PFSK-1 (cell line): ENCODE data around the gene ATP11A.

ENCODE experiments used
- FOXP2 ChIP-seq: optimal IDR thresholded peaks from 2 replicates; pipeline ENCODE3; 2011; ENCODE audit warnings: borderline replicate concordance, control low read depth, inconsistent platforms; ENCODE audit not compliant: insufficient read depth; ENCODE audit errors: extremely low read length, extremely low read depth
- POLR2AphosphoS5 ChIP-seq: IDR thresholded peaks from 2 replicates; pipeline ENCODE4 v1.6.1; 2012; ENCODE audit warnings: low read depth, mild to moderate bottlenecking, control low read depth, low read length, moderate library complexity
- SIN3A ChIP-seq: IDR thresholded peaks from 2 replicates; pipeline ENCODE4 v1.6.1; 2012; ENCODE audit warnings: mild to moderate bottlenecking, low read length, moderate library complexity, borderline replicate concordance; ENCODE audit not compliant: insufficient read depth
- TAF1 ChIP-seq: IDR thresholded peaks from 2 replicates; pipeline ENCODE4 v1.6.1; 2012; ENCODE audit warnings: low read length, control low read depth, borderline replicate concordance; ENCODE audit not compliant: insufficient read depth
- TF ChIP-seq, protein P1 (sequence below), 2 experiments: IDR thresholded peaks; 2 replicates each; pipeline versions ENCODE4 v1.6.1 to v1.8.0; 2011 to 2012; ENCODE audit warnings: low read depth in 2 of 2, low read length in 2 of 2, control low read depth in 1 of 2, inconsistent platforms in 1 of 2, mild to moderate bottlenecking in 1 of 2, moderate library complexity in 1 of 2; ENCODE audit not compliant: insufficient read depth in 1 of 2

Gene ATP11A

DNA sequence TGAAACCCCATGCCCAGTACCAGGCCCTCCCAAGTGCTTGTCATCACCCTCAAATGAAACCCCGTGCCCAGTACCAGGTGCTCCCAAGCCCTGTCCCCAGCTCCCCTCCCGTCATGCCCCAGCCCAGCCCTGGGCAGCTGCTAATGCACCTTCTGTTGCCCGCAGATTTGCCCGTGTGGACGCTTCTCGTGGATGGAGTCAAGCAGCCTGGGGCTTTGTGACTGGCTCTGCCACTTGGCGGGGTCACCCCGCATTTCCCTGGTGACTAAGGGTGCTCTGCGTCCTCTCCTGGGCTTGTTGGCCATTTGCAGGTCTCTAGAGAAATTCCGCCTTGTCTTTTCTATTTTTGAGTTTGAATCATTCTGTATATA lies 82.7 kb downstream of the ATP11A start:
- TF ChIP-seq TAF1: no peak
- TF ChIP-seq FOXP2: no peak
- TF ChIP-seq, protein P1, sequence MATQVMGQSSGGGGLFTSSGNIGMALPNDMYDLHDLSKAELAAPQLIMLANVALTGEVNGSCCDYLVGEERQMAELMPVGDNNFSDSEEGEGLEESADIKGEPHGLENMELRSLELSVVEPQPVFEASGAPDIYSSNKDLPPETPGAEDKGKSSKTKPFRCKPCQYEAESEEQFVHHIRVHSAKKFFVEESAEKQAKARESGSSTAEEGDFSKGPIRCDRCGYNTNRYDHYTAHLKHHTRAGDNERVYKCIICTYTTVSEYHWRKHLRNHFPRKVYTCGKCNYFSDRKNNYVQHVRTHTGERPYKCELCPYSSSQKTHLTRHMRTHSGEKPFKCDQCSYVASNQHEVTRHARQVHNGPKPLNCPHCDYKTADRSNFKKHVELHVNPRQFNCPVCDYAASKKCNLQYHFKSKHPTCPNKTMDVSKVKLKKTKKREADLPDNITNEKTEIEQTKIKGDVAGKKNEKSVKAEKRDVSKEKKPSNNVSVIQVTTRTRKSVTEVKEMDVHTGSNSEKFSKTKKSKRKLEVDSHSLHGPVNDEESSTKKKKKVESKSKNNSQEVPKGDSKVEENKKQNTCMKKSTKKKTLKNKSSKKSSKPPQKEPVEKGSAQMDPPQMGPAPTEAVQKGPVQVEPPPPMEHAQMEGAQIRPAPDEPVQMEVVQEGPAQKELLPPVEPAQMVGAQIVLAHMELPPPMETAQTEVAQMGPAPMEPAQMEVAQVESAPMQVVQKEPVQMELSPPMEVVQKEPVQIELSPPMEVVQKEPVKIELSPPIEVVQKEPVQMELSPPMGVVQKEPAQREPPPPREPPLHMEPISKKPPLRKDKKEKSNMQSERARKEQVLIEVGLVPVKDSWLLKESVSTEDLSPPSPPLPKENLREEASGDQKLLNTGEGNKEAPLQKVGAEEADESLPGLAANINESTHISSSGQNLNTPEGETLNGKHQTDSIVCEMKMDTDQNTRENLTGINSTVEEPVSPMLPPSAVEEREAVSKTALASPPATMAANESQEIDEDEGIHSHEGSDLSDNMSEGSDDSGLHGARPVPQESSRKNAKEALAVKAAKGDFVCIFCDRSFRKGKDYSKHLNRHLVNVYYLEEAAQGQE (IDR thresholded peaks at IDR 0.05; ENCODE audit: insufficient read depth in 1 of 2, low read depth in 2 of 2, low read length in 2 of 2): no peak
- no peak for TF ChIP-seq POLR2AphosphoS5
- no peak for TF ChIP-seq SIN3A

DNA sequence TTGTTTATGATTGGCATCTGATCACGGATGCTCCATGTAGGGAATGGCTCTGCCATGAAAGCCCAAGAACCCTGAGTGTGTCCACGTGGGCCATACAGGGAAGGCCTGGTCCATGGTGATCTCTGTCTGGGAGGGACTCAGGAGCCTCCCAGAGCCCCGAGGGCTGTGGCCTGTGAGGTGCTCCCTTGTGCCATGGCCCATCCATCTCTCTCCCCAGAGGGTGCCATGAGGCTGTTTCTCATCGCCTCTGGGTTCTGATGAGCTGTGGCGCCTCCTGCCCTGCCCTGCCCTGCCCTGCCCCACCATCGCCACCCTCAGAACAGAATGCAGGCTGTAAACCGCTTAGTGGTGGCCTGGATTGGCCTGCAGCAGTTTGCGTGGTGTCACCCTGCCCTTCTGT lies 83.1 kb downstream of the ATP11A start:
- TF ChIP-seq SIN3A (no peak), POLR2AphosphoS5 (no peak), TAF1 (no peak), FOXP2 (no peak)
- TF ChIP-seq, protein P1 (IDR thresholded peaks at IDR 0.05; ENCODE audit: insufficient read depth in 1 of 2, low read depth in 2 of 2, low read length in 2 of 2): no peak

DNA sequence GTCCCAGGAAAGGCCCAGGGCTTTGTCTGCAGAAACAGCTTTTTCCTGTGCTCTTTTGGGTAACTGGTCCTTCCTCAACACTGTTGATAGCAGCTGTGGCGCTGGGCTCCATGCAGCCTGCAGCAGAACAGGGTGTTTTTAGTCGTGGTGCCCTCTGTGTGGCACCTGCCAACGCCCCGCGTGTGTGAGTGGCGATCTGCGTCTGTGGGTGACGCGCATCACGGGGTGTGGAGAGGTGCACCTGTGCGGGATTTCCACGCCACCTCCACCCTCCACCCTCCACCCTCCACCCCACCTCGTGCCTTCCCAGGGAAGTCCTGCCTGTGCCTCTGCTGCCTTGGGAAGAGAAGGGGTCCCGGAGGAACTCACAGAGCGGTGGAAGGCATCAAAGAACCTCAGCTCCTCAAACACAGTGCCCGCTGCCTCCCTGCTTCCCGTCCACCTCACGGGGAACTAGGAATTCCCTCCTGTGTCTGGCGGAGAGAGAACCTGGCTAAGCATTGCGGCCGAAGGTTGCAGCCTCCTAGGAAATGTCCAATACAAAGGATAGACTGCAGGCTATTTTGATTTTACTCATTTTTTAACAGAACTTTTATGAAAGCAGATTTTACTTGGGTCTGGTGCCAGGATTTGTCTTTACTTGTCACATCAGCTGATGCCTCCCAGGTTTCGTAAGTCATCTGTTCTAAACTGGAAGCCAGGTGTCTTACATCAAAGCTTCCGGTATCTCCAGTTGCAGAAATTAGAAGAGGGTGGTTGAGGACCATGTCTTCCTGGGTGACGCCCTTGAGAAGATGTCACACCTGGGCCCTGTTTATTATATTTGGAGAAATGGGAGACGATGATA lies 84.0 kb downstream of the ATP11A start:
- no peak for TF ChIP-seq POLR2AphosphoS5
- TF ChIP-seq FOXP2: no peak
- TF ChIP-seq, protein P1 (IDR thresholded peaks at IDR 0.05; ENCODE audit: insufficient read depth in 1 of 2, low read depth in 2 of 2, low read length in 2 of 2): no peak
- TF ChIP-seq SIN3A: no peak
- TF ChIP-seq TAF1: no peak

DNA sequence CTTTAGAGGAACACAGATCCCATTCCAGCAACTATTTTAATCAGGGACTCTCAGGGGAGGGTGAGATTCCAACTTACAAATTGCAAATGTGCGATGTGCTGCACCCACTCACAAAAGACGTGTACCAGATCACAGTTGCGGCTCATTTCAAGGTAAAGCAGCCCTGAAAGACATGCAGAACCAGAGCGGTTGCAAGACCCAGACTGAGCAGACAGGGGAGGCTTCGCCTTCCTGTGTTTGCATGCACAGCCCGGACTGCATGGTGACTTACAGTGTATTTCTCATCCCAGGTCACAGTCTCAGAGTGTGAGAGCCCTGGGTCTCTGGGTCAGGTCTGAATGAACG lies 84.6 kb downstream of the ATP11A start:
- no peak for TF ChIP-seq TAF1
- no peak for TF ChIP-seq SIN3A
- TF ChIP-seq, protein P1 (IDR thresholded peaks at IDR 0.05; ENCODE audit: insufficient read depth in 1 of 2, low read depth in 2 of 2, low read length in 2 of 2): no peak
- TF ChIP-seq POLR2AphosphoS5: no peak

DNA sequence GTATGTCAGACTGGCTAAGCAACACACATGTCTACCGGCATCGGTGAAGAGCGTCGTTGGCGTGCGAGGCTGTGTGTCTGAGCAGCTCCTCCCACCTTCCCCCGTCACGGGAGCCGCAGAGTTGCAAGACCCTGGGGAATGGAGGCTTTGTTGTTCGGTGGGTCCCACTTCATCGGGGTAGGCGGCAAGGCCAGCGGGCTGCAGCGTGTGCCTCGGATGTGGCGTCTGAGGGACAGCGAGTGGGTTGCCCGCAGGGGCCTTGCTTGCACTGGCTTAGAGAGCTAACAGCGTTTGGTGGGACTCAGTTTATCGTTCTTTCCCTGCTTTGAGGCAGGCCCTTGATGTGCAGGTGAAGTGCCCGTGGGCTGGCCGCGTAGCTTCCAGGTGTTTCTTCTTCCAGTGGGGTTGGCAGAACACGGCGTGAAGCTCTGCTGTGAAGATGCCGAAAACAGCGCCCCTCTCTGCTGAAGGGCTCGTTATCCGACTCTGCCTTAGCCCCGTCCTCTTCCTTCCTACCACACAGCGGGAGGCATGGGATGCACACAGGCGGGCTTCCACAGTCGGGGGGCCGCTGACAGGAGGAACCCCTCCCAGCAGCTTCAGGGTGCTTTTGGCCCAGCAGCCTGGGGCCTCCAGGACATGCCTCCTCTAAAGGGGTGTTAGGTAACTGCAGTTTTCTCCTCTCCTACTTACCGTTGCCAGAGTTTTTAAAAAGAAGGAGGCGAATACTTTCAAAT lies 85.2 kb downstream of the ATP11A start:
- TF ChIP-seq FOXP2: no peak
- no peak for TF ChIP-seq TAF1
- TF ChIP-seq, protein P1 (IDR thresholded peaks at IDR 0.05; ENCODE audit: insufficient read depth in 1 of 2, low read depth in 2 of 2, low read length in 2 of 2): no peak
- TF ChIP-seq SIN3A: no peak
- no peak for TF ChIP-seq POLR2AphosphoS5
